ENCODE results near the gene PIP5KL1. TPM values are rescaled to one million over a fixed set of nuclear protein-coding genes. Genes with fewer than 3 reads are reported as not detected.

Gene PIP5KL1
- total RNA-seq, 1 donor from 2014 or later, result 0.85 TPM

- Histone ChIP-seq H3K27me3 (ENCODE audit: low read depth) (no peaks in the 10 kb centered on the region), H3K4me3 (no peak overlapping the region), H3K4me1 (peaks cover 90% of the 10 kb centered on the region), H3K9me3 (replicated peaks) (no peaks in the 10 kb centered on the region), H3K27ac (replicated peaks) (peak overlapping the region; percentile 87), H3K36me3 (peaks cover 24% of the 10 kb centered on the region)
- intact Hi-C loops (cut with micrococcal nuclease), result loop anchor here (10.0 kb wide), 1 partner anchor 167 kb away; no protein-coding TSS in a partner anchor
- TF ChIP-seq CTCF (IDR thresholded peaks at IDR 0.05; ENCODE audit: borderline replicate concordance), result no peak
- DNase-seq, result no peak
Observed at GRCh38 chr9:127947841-127948710, 17.5 kb upstream of the PIP5KL1 start.

DNA sequence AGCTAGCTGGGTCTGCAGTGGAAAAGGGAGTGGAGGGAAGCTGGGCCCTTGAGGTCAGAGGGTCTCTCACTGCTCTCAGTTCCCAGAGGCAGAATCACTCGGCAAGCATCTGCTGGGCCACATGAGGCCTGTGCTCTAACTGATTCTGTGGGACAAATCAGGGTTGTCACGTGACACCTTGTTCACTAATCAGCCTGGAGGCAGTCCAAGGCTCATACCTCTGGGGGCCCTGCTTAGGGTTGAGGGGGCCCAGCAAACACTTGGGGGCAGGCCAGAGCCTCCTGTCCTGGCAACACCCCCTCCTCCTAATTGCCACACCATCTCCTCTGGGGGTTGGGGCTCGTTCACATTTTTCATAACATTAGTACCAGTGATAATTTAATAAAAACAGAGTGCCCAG is 16.2 kb upstream of the PIP5KL1 start:
- Histone ChIP-seq H3K36me3 (peaks cover 24% of the 10 kb centered on the region), H3K4me1 (peaks cover 88% of the 10 kb centered on the region), H3K4me3 (no peak overlapping the region), H3K27me3 (ENCODE audit: low read depth) (no peaks in the 10 kb centered on the region), H3K9me3 (replicated peaks) (no peaks in the 10 kb centered on the region), H3K27ac (replicated peaks) (peak overlapping the region; percentile 87)
- no peak for TF ChIP-seq CTCF (IDR thresholded peaks at IDR 0.05; ENCODE audit: borderline replicate concordance)
- intact Hi-C loops (cut with micrococcal nuclease), result loop anchor here (10.0 kb wide), 1 partner anchor 168 kb away; no protein-coding TSS in a partner anchor
- no peak for DNase-seq

DNA sequence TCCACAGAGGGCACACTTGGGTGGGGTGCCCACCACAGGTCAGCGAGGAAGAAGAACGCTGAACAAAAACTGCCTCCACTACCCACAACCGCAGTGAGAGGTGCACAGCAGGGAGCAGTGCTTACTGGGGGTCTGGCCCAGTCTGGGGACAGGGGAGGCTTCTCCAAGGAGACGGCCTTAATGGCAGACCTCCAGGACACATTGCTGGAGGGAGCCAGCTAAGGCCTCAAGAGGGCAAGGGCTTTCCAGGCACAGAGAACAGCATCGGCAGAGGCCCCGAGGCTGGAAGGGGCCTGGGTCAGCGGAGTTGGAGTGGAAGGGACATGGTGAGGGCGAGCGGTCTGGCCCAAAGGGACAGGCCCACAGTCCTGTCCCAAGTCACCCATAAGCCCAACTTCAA is 15.4 kb upstream of the PIP5KL1 start:
- peaks cover 81% of the 10 kb centered on the region for H3K4me1 ChIP-seq
- no peaks in the 10 kb centered on the region for H3K9me3 ChIP-seq (replicated peaks)
- no peak for DNase-seq
- peak overlapping the region; percentile 87 for H3K27ac ChIP-seq (replicated peaks)
- H3K36me3 ChIP-seq, result peaks cover 24% of the 10 kb centered on the region
- no peak overlapping the region for H3K4me3 ChIP-seq
- no peak for TF ChIP-seq CTCF (IDR thresholded peaks at IDR 0.05; ENCODE audit: borderline replicate concordance)
- intact Hi-C loops (cut with micrococcal nuclease), result loop anchor here (10.0 kb wide), 1 partner anchor 169 kb away; no protein-coding TSS in a partner anchor
- no peaks in the 10 kb centered on the region for H3K27me3 ChIP-seq (ENCODE audit: low read depth)

GRCh38 chr9:127945338-127945737 is 14.8 kb upstream of the PIP5KL1 start:
- DNase-seq, result no peak
- Histone ChIP-seq H3K36me3 (peaks cover 24% of the 10 kb centered on the region), H3K4me3 (no peak overlapping the region), H3K27me3 (ENCODE audit: low read depth) (no peaks in the 10 kb centered on the region), H3K4me1 (peaks cover 75% of the 10 kb centered on the region), H3K9me3 (replicated peaks) (no peaks in the 10 kb centered on the region), H3K27ac (replicated peaks) (peak overlapping the region; percentile 87)
- intact Hi-C loops (cut with micrococcal nuclease), result loop anchor here (10.0 kb wide), 1 partner anchor 169 kb away; no protein-coding TSS in a partner anchor
- TF ChIP-seq CTCF (IDR thresholded peaks at IDR 0.05; ENCODE audit: borderline replicate concordance), result no peak

- H3K36me3 ChIP-seq, result peaks cover 24% of the 10 kb centered on the region
- DNase-seq, result no peak
- peaks cover 68% of the 10 kb centered on the region for H3K4me1 ChIP-seq
- no peak overlapping the region for H3K4me3 ChIP-seq
- TF ChIP-seq CTCF (IDR thresholded peaks at IDR 0.05; ENCODE audit: borderline replicate concordance), result no peak
- intact Hi-C loops (cut with micrococcal nuclease), result loop anchor here (5.0 to 10.0 kb wide), 2 partner anchors 88 to 170 kb away; no protein-coding TSS in a partner anchor
- H3K9me3 ChIP-seq (replicated peaks), result no peaks in the 10 kb centered on the region
- H3K27ac ChIP-seq (replicated peaks), result no peak overlapping the region
- no peaks in the 10 kb centered on the region for H3K27me3 ChIP-seq (ENCODE audit: low read depth)
Observed at GRCh38 chr9:127944586-127945218, 14.1 kb upstream of the PIP5KL1 start.
